ENCODE measurements around the gene MSMP. TPM values are rescaled to one million over a fixed set of nuclear protein-coding genes. Genes with fewer than 3 reads are reported as not detected.
A peak's percentile ranks its signal among the peaks of the same experiment; 100 is the strongest.

Gene MSMP
- total RNA-seq, 1 experiment from 2014 or later, result not detected

DNA sequence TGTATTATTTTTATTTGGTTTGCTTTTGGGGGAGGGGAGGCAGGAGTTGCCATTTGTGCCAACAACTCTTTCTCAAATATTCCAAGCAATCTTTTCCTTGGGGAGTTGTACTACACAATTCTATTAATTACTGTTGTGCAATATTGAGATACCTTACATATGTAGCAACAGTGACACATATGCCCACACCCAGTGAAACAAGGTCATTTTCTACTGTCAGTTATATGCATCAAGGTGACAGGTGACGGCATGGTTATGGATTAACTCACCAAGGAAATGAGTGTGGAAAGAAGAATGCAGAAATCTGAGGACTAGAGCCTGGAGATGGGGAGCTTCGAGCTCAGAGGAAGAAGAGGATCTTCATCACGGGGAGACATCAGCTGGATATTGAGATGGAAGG, 17.9 kb upstream of the MSMP start:
- TF ChIP-seq, protein P1, sequence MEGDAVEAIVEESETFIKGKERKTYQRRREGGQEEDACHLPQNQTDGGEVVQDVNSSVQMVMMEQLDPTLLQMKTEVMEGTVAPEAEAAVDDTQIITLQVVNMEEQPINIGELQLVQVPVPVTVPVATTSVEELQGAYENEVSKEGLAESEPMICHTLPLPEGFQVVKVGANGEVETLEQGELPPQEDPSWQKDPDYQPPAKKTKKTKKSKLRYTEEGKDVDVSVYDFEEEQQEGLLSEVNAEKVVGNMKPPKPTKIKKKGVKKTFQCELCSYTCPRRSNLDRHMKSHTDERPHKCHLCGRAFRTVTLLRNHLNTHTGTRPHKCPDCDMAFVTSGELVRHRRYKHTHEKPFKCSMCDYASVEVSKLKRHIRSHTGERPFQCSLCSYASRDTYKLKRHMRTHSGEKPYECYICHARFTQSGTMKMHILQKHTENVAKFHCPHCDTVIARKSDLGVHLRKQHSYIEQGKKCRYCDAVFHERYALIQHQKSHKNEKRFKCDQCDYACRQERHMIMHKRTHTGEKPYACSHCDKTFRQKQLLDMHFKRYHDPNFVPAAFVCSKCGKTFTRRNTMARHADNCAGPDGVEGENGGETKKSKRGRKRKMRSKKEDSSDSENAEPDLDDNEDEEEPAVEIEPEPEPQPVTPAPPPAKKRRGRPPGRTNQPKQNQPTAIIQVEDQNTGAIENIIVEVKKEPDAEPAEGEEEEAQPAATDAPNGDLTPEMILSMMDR (IDR thresholded peaks at IDR 0.05; ENCODE audit: unreplicated experiment), result no peak
- Mint-ChIP-seq H3K4me1 (ENCODE audit: insufficient read depth, unreplicated experiment) (no peaks in the 10 kb centered on the region), H3K27me3 (ENCODE audit: insufficient read depth, unreplicated experiment) (no peaks in the 10 kb centered on the region), H3K36me3 (ENCODE audit: insufficient read depth, unreplicated experiment) (peaks cover 5% of the 10 kb centered on the region), H3K4me3 (ENCODE audit: unreplicated experiment) (no peak overlapping the region), H3K27ac (ENCODE audit: low read depth, unreplicated experiment) (no peak overlapping the region), H3K9me3 (ENCODE audit: unreplicated experiment) (no peaks in the 10 kb centered on the region)
- peak; percentile 70 for DNase-seq (ENCODE audit: unreplicated experiment)
- BruUV-seq (replicated peaks), result no TSS peak
- ChIA-PET POLR2A (interaction anchor here (0.6 to 3.3 kb wide), 15 partner anchors 11 to 849 kb away, joined by 3 to 24 read pairs (median 4); partner anchors contain the start of genes ARHGEF39, CREB3, RGP1 and TLN1), CTCF (interaction anchor here (0.8 to 2.4 kb wide), 10 partner anchors 10 to 139 kb away, joined by 3 to 9 read pairs (median 5); partner anchors contain the start of genes GBA2 and RGP1)
- intact Hi-C loops (cut with micrococcal nuclease), result no loop called here

DNA sequence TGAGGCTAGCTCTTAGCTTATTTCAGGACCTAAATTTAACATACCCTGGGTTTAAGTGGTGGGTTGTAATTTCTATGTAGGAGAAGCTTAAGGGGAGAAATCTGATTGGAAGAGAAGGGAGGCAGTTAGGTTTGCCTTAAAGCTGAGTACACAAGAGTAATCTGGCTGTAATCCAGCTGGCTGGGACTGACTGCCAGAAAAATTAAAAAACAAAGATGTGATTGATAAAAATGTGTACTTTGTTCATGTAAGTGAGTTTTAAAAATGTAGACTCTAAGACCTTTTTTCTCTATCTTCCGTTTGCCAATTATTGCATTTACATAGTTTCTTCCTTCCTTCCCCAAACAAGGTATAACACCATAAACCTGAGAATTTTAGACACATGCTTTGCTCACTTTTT, 17.5 kb upstream of the MSMP start:
- H3K36me3 Mint-ChIP-seq (ENCODE audit: insufficient read depth, unreplicated experiment), result peaks cover 2% of the 10 kb centered on the region
- no peaks in the 10 kb centered on the region for H3K9me3 Mint-ChIP-seq (ENCODE audit: unreplicated experiment)
- H3K4me1 Mint-ChIP-seq (ENCODE audit: insufficient read depth, unreplicated experiment), result no peaks in the 10 kb centered on the region
- H3K4me3 Mint-ChIP-seq (ENCODE audit: unreplicated experiment), result no peak overlapping the region
- no peak overlapping the region for H3K27ac Mint-ChIP-seq (ENCODE audit: low read depth, unreplicated experiment)
- intact Hi-C loops (cut with micrococcal nuclease), result no loop called here
- no TSS peak for BruUV-seq (replicated peaks)
- ChIA-PET CTCF (interaction anchor here (0.6 to 2.4 kb wide), 9 partner anchors 10 to 438 kb away, joined by 3 to 9 read pairs (median 5); partner anchors contain the start of genes GBA2 and RGP1), POLR2A (interaction anchor here (0.6 to 3.3 kb wide), 15 partner anchors 11 to 255 kb away, joined by 3 to 24 read pairs (median 4); partner anchors contain the start of genes ARHGEF39, CREB3, RGP1 and TLN1)
- TF ChIP-seq, protein P1 (IDR thresholded peaks at IDR 0.05; ENCODE audit: unreplicated experiment), result no peak
- H3K27me3 Mint-ChIP-seq (ENCODE audit: insufficient read depth, unreplicated experiment), result no peaks in the 10 kb centered on the region
- DNase-seq (ENCODE audit: unreplicated experiment), result peak; percentile 54

DNA sequence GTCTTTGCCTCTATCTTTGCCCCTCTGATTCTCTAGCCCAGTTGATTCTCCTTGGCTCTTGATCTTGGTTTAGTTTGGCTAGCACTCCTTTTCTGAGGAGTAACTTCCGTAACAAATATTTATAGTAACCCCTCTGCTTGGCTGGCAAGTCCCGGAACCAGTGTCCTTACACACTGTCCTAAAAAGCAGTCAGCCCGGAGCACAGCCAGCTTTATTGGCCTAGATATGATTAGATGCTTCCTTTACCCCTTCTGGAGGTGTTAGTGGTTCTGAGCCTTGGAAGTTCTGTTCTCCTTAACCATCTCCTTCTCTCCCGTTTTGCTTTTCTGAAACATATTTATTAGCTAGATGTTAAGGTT, 17.0 kb upstream of the MSMP start:
- POLR2A ChIA-PET, result interaction anchor here (0.5 to 3.3 kb wide), 15 partner anchors 10 to 421 kb away, joined by 3 to 24 read pairs (median 4); partner anchors contain the start of genes ARHGEF39, CREB3, RGP1 and TLN1
- Mint-ChIP-seq H3K4me1 (ENCODE audit: insufficient read depth, unreplicated experiment) (no peaks in the 10 kb centered on the region), H3K9me3 (ENCODE audit: unreplicated experiment) (no peaks in the 10 kb centered on the region), H3K27me3 (ENCODE audit: insufficient read depth, unreplicated experiment) (no peaks in the 10 kb centered on the region), H3K4me3 (ENCODE audit: unreplicated experiment) (no peak overlapping the region), H3K36me3 (ENCODE audit: insufficient read depth, unreplicated experiment) (no peaks in the 10 kb centered on the region), H3K27ac (ENCODE audit: low read depth, unreplicated experiment) (no peak overlapping the region)
- DNase-seq (ENCODE audit: unreplicated experiment), result no peak
- TF ChIP-seq, protein P1 (IDR thresholded peaks at IDR 0.05; ENCODE audit: unreplicated experiment), result no peak
- intact Hi-C loops (cut with micrococcal nuclease), result no loop called here
- CTCF ChIA-PET, result interaction anchor here (0.6 to 2.4 kb wide), 8 partner anchors 9 to 439 kb away, joined by 3 to 9 read pairs (median 4); partner anchors contain the start of genes GBA2 and RGP1
- BruUV-seq (replicated peaks), result no TSS peak

DNA sequence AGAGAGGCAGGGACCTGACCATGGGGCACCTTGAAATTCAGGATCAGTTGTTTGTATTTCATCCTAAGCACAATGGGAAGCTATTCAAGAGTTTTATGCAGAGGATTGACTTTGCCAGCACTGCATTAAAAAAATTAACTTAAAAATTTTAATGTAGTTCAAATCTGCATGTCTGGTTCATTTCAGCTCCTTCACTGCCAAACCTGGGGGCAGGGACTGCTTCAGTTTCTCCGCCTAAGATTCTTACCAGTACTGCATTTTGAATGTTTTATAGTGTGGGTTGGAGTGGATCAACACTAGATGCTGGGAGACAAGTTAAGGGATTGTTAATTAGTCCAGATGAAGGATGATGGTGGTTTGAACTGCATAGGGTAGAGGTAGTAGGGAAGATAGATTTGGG, 15.7 kb upstream of the MSMP start:
- Mint-ChIP-seq H3K36me3 (ENCODE audit: insufficient read depth, unreplicated experiment) (no peaks in the 10 kb centered on the region), H3K9me3 (ENCODE audit: unreplicated experiment) (no peaks in the 10 kb centered on the region), H3K4me3 (ENCODE audit: unreplicated experiment) (no peak overlapping the region), H3K4me1 (ENCODE audit: insufficient read depth, unreplicated experiment) (no peaks in the 10 kb centered on the region), H3K27ac (ENCODE audit: low read depth, unreplicated experiment) (no peak overlapping the region), H3K27me3 (ENCODE audit: insufficient read depth, unreplicated experiment) (no peaks in the 10 kb centered on the region)
- intact Hi-C loops (cut with micrococcal nuclease), result no loop called here
- no TSS peak for BruUV-seq (replicated peaks)
- no peak for DNase-seq (ENCODE audit: unreplicated experiment)
- ChIA-PET CTCF (interaction anchor here (0.6 to 2.1 kb wide), 9 partner anchors 14 to 112 kb away, joined by 3 to 10 read pairs (median 4); partner anchors contain the start of genes CCDC107 and RMRP), POLR2A (interaction anchor here (1.0 to 1.5 kb wide), 4 partner anchors 9 to 137 kb away, joined by 3 to 8 read pairs (median 5); partner anchors contain the start of genes HRCT1 and SPAG8)
- TF ChIP-seq, protein P1 (IDR thresholded peaks at IDR 0.05; ENCODE audit: unreplicated experiment), result no peak
